Cardiac muscle cell (in vitro differentiated cells and primary cell): ENCODE measurements around the gene FRMD5. TPM values are rescaled to one million over a fixed set of nuclear protein-coding genes. Genes with fewer than 3 reads are reported as not detected.

ENCODE experiments used
- DNase-seq, 2 donors: peaks; one replicate each; pipeline versions ENCODE4 v3.0.0 to v3.0.0-alpha.2; 2010 to 2017; ENCODE audit warnings: low read depth in 1 of 2, low spot score in 1 of 2
- H3K27ac ChIP-seq: fragments of 200-600 bp; sonication (generic); 2 replicates; pipeline ENCODE4 v1.5.1; 2016
- H3K27me3 ChIP-seq: fragments of 200-600 bp; sonication (generic); 2 replicates; pipeline ENCODE4 v1.6.0; 2016; ENCODE audit warnings: control low read depth
- H3K36me3 ChIP-seq: fragments of 200-600 bp; sonication (generic); 2 replicates; pipeline ENCODE4 v1.5.1; 2016; ENCODE audit warnings: control low read depth
- H3K4me1 ChIP-seq: fragments of 200-600 bp; sonication (generic); 2 replicates; pipeline ENCODE4 v1.8.1; 2017; ENCODE audit warnings: low read depth, mild to moderate bottlenecking, mixed run types
- H3K4me3 ChIP-seq: fragments of 200-600 bp; sonication (generic); 2 replicates; pipeline ENCODE4 v1.5.1; 2016; ENCODE audit warnings: mild to moderate bottlenecking
- H3K9me3 ChIP-seq: fragments of 200-600 bp; sonication (generic); 2 replicates; pipeline ENCODE4 v1.5.1; 2017; ENCODE audit warnings: low read depth, mild to moderate bottlenecking, control low read depth
- CTCF ChIP-seq: IDR thresholded peaks from 2 replicates; pipeline ENCODE4 v1.5.1; 2012; ENCODE audit warnings: low read depth, mild to moderate bottlenecking, low read length
- polyA plus RNA-seq: library from polyadenylated mRNA; unstranded; fragments of >200 nt; fragmentation: Nextera tagmentation; extraction: Ambion mirVana; gene quantifications from 2 replicates; pipeline ENCODE4 v1.2.1, GENCODE V29; 2016
- total RNA-seq: library from RNA; depleted of rRNA; stranded (reverse); fragments of >200 nt; gene quantifications from 2 replicates; pipeline ENCODE4 v1.2.3, GENCODE V29; 2016

FRMD5 gene
- total and polyA plus RNA-seq, 2 experiments from 2014 or later = 26.8 to 59.7 TPM

- Histone ChIP-seq H3K27me3 (no peaks in the 10 kb centered on the region), H3K4me3 (no peak overlapping the region), H3K27ac (no peak overlapping the region), H3K4me1 (no peaks in the 10 kb centered on the region), H3K9me3 (no peaks in the 10 kb centered on the region), H3K36me3 (no peaks in the 10 kb centered on the region)
- no peak for DNase-seq
- no peak for TF ChIP-seq CTCF
Measured at GRCh38 chr15:44159492-44159891, 35.6 kb downstream of the FRMD5 start.

- Histone ChIP-seq H3K27ac (no peak overlapping the region), H3K27me3 (no peaks in the 10 kb centered on the region), H3K36me3 (no peaks in the 10 kb centered on the region), H3K4me3 (no peak overlapping the region), H3K4me1 (no peaks in the 10 kb centered on the region), H3K9me3 (no peaks in the 10 kb centered on the region)
- no peak for TF ChIP-seq CTCF
- DNase-seq = peak in 1 of 2 donors; percentile 5
Measured at GRCh38 chr15:44158111-44158510, 37.0 kb downstream of the FRMD5 start.

- no peaks in the 10 kb centered on the region for H3K4me1 ChIP-seq
- H3K4me3 ChIP-seq = no peak overlapping the region
- no peaks in the 10 kb centered on the region for H3K9me3 ChIP-seq
- no peak overlapping the region for H3K27ac ChIP-seq
- DNase-seq = peak in 1 of 2 donors; percentile 79
- no peaks in the 10 kb centered on the region for H3K36me3 ChIP-seq
- no peak for TF ChIP-seq CTCF
- no peaks in the 10 kb centered on the region for H3K27me3 ChIP-seq
Measured at GRCh38 chr15:44157679-44158078, 37.4 kb downstream of the FRMD5 start.

GRCh38 chr15:44153352-44153751 lies 41.7 kb downstream of the FRMD5 start:
- DNase-seq = no peak
- Histone ChIP-seq H3K36me3 (no peaks in the 10 kb centered on the region), H3K27ac (no peak overlapping the region), H3K27me3 (no peaks in the 10 kb centered on the region), H3K9me3 (no peaks in the 10 kb centered on the region), H3K4me1 (no peaks in the 10 kb centered on the region), H3K4me3 (no peak overlapping the region)
- no peak for TF ChIP-seq CTCF

GRCh38 chr15:44149224-44149623 lies 45.8 kb downstream of the FRMD5 start:
- H3K9me3 ChIP-seq = no peaks in the 10 kb centered on the region
- no peak for TF ChIP-seq CTCF

GRCh38 chr15:44148580-44148979 lies 46.5 kb downstream of the FRMD5 start:
- TF ChIP-seq CTCF = no peak
- Histone ChIP-seq H3K27me3 (no peaks in the 10 kb centered on the region), H3K4me3 (no peak overlapping the region), H3K9me3 (no peaks in the 10 kb centered on the region), H3K4me1 (peaks cover 9% of the 10 kb centered on the region), H3K27ac (no peak overlapping the region), H3K36me3 (no peaks in the 10 kb centered on the region)
- no peak for DNase-seq

More at GRCh38 chr15:44149224-44149623, 45.8 kb downstream of the FRMD5 start:
- no peak for DNase-seq
- H3K36me3 ChIP-seq = no peaks in the 10 kb centered on the region
- no peaks in the 10 kb centered on the region for H3K27me3 ChIP-seq
- H3K4me1 ChIP-seq = peaks cover 5% of the 10 kb centered on the region
- no peak overlapping the region for H3K4me3 ChIP-seq
- H3K27ac ChIP-seq = no peak overlapping the region
